Measurements from ENCODE around the gene TRMO.

TRMO gene

GRCh38 chr9:97924386-97924785 lies 2.1 kb upstream of the TRMO start:
- no peak for DNase-seq
- TF ChIP-seq CTCF (IDR thresholded peaks at IDR 0.05), result no peak
- H3K27ac Mint-ChIP-seq, result peak overlapping the region; percentile 52

GRCh38 chr9:97923529-97924108 lies 1.3 kb upstream of the TRMO start:
- Mint-ChIP-seq H3K27ac (no peak overlapping the region), H3K4me1 (peaks cover 12% of the 10 kb centered on the region), H3K27me3 (ENCODE audit: low read depth, poor library complexity) (peaks cover 67% of the 10 kb centered on the region), H3K36me3 (ENCODE audit: low read depth) (peaks cover 4% of the 10 kb centered on the region), H3K9me3 (no peaks in the 10 kb centered on the region), H3K4me3 (peak overlapping the region; percentile 57)
- peak; percentile 75 for TF ChIP-seq CTCF (IDR thresholded peaks at IDR 0.05)
- peak; percentile 58 for DNase-seq

More at GRCh38 chr9:97924386-97924785, 2.1 kb upstream of the TRMO start:
- no peaks in the 10 kb centered on the region for H3K9me3 Mint-ChIP-seq
- peaks cover 12% of the 10 kb centered on the region for H3K4me1 Mint-ChIP-seq
- H3K36me3 Mint-ChIP-seq (ENCODE audit: low read depth), result peaks cover 4% of the 10 kb centered on the region
- H3K4me3 Mint-ChIP-seq, result no peak overlapping the region
- H3K27me3 Mint-ChIP-seq (ENCODE audit: low read depth, poor library complexity), result peaks cover 74% of the 10 kb centered on the region

- H3K9me3 Mint-ChIP-seq, result no peaks in the 10 kb centered on the region
These were observed 3.0 kb downstream of the TRMO start for GRCh38 chr9:97919217-97919813.

GRCh38 chr9:97918611-97919010 lies 3.7 kb downstream of the TRMO start:
- H3K27ac Mint-ChIP-seq, result no peak overlapping the region
- peaks cover 16% of the 10 kb centered on the region for H3K36me3 Mint-ChIP-seq (ENCODE audit: low read depth)
- H3K9me3 Mint-ChIP-seq, result no peaks in the 10 kb centered on the region
- H3K4me1 Mint-ChIP-seq, result peaks cover 12% of the 10 kb centered on the region
- DNase-seq, result no peak
- no peak for TF ChIP-seq CTCF (IDR thresholded peaks at IDR 0.05)
- H3K4me3 Mint-ChIP-seq, result no peak overlapping the region
- peaks cover 19% of the 10 kb centered on the region for H3K27me3 Mint-ChIP-seq (ENCODE audit: low read depth, poor library complexity)

More at GRCh38 chr9:97919217-97919813, 3.0 kb downstream of the TRMO start:
- H3K4me1 Mint-ChIP-seq, result peaks cover 12% of the 10 kb centered on the region
- peaks cover 26% of the 10 kb centered on the region for H3K27me3 Mint-ChIP-seq (ENCODE audit: low read depth, poor library complexity)
- no peak for DNase-seq
- H3K4me3 Mint-ChIP-seq, result no peak overlapping the region
- no peak for TF ChIP-seq CTCF (IDR thresholded peaks at IDR 0.05)
- H3K36me3 Mint-ChIP-seq (ENCODE audit: low read depth), result peaks cover 16% of the 10 kb centered on the region
- H3K27ac Mint-ChIP-seq, result peak overlapping the region; percentile 60

GRCh38 chr9:97911970-97912369 lies 10.3 kb downstream of the TRMO start:
- Mint-ChIP-seq H3K27ac (no peak overlapping the region), H3K4me3 (no peak overlapping the region), H3K9me3 (no peaks in the 10 kb centered on the region), H3K4me1 (no peaks in the 10 kb centered on the region), H3K27me3 (ENCODE audit: low read depth, poor library complexity) (peaks cover 3% of the 10 kb centered on the region), H3K36me3 (ENCODE audit: low read depth) (peaks cover 28% of the 10 kb centered on the region)
- no peak for TF ChIP-seq CTCF (IDR thresholded peaks at IDR 0.05)
- no peak for DNase-seq

- no peaks in the 10 kb centered on the region for H3K9me3 Mint-ChIP-seq
- H3K4me3 Mint-ChIP-seq, result no peak overlapping the region
- peaks cover 3% of the 10 kb centered on the region for H3K27me3 Mint-ChIP-seq (ENCODE audit: low read depth, poor library complexity)
- peaks cover 26% of the 10 kb centered on the region for H3K36me3 Mint-ChIP-seq (ENCODE audit: low read depth)
- TF ChIP-seq CTCF (IDR thresholded peaks at IDR 0.05), result no peak
- DNase-seq, result no peak
- H3K4me1 Mint-ChIP-seq, result no peaks in the 10 kb centered on the region
- H3K27ac Mint-ChIP-seq, result no peak overlapping the region
These were observed 10.8 kb downstream of the TRMO start for GRCh38 chr9:97911528-97911927.
